HG02852 (cell line): ENCODE results near the gene PRAMEF5.
"Not testable (repeated sequence)": the region's sequence is repeated elsewhere in the genome, so short reads cannot be mapped to it uniquely, and the experiment has no call there.

Experiments
- ATAC-seq: cut with Tn5 transposase; IDR thresholded peaks from one replicate; pipeline ENCODE4 v1.9.1; 2021; ENCODE audit warnings: mild to moderate bottlenecking, moderate library complexity; ENCODE audit not compliant: unreplicated experiment

PRAMEF5 gene

DNA sequence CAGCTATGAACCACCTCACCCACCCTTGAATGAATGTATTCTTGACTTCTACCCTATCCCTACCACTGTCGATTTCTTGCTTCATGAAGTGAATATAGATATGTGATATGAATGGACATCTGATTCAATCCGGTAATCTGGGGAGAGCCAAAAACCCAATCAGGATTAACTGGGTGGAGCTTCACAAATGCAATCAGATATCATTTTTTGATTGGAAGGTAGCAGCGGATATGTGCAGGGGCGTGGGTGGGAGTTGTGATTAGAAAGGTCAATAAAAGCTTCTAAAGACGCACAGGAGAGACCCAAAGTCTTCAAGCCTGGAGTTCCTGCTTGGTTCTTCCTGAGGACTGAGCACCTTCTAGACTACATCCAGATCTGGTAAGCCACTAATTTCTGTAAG, at the start of gene PRAMEF5:
Gene PRAMEF5, plus strand, starts transcription at position 301 of the 400 bp plus-strand sequence. CDS start 5,071 bp downstream, outside the sequence.
- ATAC-seq: not testable (repeated sequence)

DNA sequence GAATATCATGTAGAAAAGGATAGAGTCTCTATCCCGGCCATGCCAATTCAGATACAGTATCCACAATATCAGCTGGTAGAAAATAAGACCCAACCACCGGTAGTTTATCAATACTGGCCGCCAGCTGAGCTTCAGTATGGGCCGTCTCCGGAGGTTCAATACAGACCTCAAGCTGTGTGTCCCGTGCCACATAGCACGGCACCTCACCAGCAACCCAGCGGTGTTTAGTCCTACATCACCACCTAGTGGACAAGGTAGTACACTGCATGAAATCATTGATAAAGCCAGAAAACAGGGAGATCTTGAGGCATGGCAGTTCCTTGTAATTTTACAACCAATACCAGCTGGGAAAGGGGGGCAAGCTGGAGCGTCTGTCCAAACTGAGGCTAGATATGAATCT, 45.3 kb upstream of the PRAMEF5 start:
- not testable (repeated sequence) for ATAC-seq

DNA sequence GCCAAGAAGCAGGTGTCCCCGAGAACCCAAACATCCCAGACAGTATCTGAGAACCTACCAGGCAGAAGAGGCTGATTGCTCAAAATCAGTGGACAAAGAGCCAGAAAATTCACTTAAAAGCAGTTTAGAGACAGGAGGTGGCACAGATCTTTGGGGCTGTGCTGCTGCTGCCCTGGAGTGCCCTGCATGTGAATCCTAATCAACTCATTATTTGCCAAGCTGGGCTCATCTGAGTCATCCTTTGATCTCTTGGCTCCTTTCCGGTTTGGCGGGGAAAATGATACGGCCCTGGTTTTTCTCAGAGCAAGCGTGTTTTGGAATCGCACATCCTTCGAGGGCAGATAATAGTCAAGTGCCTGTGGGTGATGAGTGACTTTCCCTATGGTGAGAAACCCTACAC, 37.4 kb upstream of the PRAMEF5 start:
- ATAC-seq: not testable (repeated sequence)

DNA sequence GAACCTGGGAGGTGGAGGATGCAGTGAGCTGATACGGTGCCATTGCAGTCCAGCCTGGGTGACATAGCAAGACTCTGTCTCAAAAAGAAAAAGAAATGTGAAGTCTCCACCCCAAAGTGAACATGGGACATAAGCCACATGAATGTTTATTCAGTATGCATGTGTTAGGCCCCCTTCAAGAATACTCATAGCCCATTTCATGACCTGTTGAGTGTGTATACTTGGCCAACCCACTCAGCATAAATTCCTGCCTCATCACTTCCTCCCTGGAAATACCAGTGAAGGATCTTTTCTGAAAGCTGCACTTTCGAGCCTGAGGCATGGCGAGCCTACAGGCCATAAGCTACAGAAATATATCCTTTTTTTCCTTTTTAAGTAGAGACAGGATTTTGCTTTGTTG, 34.8 kb upstream of the PRAMEF5 start:
- not testable (repeated sequence) for ATAC-seq

DNA sequence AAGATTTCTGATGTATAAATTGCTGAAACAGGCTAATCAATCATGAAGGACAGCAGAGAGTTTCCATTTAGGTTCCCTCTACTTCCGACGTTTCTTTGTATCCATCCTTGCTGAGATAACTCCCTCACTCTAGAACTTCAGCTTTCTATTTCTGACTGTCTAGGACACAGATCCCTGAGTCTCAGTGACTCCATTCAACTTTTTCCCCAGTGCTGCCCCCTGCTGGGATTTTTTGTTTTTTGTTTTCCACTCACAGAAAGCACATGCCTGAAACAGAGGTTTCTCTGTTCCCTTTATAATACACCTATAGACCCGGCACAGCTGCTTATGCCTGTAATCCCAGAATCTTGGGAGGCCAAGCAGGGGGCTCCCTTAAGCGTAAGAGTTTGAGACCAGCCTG, 31.2 kb upstream of the PRAMEF5 start:
- not testable (repeated sequence) for ATAC-seq

DNA sequence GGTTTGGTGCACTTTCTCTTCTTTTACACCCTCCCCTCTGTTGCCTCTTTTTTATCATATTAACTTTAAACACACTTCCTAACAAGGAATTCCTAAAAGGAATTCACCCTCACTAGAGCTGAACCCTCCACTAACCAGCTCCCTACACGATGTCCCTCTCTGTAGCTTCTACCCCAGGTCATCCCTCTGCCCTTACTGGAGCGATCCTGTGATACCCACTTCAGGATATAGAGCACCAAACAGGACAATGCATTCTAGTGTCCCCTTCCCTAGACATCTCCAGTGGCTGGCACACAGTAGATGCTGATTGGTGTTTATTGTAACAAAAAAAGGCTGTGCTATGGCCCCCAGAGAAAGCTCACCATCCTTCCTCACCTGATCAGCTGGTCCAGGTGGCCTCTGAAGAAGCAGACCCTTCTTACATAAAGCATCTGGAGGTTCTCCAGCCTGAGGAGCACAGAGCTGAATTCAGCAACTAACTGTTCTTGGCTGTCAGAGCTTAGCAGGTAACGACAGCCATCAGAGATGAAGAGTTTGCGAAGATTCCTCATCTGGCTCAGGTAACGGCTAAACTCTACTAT, 29.4 kb upstream of the PRAMEF5 start:
- ATAC-seq: no peak

DNA sequence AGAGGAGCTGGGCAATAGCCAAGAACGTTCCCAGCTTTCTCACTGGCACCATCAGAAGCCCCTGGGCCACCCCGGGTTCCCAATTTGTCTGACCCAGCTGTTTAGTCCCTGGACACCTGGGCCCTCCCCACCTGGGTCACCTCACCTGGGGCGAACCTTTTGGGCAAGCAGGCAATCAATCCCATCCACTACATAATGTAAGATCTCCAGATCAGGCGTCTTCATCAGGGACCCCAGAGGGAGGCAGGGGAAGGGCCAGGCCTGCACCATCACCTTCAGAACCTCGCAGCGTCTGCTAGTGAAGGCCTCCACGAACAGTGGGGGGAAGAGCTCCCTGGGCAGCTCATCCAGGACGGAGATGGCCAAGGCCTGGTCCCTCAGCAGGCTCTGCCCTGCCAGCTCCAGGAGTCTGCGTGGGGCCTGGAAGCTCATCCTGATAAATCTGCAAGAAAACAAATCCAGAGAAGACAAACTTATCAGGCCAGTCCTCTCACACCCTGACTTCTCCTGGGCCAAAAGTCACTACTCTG, 28.3 kb upstream of the PRAMEF5 start, which contains the start of gene PRAMEF18:
Gene PRAMEF18, minus strand, starts transcription at position 480 of the 530 bp plus-strand sequence. Its CDS starts 48 bp downstream, at position 432.
- not testable (repeated sequence) for ATAC-seq

DNA sequence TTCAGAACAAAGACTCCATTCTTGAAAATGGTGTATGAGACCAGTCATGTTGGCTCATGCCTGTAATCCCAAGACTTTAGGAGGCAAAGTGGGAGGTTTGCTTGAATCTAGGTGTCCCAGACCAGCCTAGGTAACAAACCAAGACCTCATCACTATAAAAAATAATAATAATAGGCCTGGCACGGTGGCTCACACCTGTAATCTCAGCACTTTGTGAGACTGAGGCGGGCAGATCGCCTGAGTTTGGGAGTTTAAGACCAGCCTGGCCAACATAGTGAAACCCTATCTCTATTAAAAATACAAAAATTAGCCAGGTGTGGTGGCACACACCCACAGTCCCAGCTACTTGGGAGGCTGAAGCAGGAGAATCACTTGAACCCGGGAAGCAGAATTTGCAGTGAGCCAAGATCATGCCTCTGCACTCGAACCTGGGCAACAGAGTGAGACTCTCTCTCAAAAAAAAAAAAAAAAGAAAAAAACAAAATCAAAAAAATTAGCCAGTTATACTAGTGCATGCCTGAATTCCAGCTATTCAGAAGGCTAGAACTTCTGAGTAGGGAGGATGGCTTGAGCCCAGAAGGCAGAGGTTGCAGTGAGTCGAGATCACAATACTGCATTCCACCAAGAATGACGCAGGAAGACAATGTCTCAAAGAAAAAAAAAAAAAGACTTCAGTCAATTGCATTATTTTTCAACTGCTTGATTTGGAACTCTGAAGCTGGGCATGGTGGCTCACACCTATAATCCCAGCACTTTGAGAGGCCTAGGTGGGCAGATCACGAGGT, 26.5 kb upstream of the PRAMEF5 start:
- ATAC-seq: not testable (repeated sequence)

DNA sequence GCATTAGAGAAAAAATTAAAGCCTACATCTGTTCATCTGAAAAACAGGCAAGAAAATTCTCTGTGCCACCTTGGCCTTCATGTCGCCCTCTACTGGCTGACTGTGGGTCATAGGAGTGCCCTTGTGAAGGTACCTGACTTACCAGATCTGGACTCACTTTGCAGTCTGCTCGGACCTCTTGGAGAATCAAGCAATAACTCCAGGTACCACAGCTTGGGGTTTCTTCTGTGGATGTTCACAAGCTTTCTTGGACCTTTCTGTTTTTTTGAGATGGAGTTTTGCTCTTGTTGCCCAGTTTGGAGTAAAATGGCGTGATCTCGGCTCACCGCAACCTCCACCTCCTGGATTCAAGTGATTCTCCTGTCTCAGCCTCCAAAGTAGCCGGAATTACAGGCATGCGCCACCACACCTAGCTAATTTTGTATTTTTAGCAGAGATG, 25.6 kb upstream of the PRAMEF5 start:
- no peak for ATAC-seq

DNA sequence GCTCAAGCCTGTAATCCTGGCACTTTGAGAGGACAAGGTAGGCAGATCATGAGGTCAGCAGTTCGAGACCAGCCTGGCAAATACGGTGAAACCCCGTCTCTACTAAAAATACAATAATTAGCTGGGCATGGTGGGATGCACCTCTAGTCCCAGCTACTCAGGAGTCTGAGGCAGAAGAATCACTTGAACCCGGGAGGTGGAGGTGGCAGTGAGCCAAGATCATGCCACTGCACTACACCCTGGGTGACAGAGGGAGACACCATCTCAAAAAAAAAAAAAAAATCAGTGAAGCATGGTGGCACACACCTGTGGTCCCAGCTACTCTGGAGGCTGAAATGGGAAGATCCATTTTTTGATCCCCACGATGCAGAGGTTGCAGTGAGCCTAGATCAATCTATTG, 23.9 kb upstream of the PRAMEF5 start:
- not testable (repeated sequence) for ATAC-seq

DNA sequence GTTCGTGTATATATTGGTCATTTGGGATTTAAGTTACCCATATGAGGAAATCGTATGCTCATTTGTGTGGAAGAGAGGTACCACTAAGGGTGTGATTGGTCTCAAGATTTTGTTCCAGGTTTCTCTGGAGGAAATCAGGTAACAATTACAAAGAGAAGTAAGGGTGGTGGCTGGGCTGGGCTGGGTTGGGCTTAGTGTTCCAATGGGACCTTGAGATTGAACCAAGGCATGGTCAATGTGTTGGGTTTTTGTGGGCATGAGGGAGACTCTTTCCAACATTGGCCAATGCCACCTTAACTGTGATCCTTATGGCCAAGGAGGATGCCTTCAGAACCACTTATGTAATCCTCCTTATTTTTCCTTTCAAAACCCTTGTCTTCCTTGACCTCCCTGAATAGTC, 23.4 kb upstream of the PRAMEF5 start:
- ATAC-seq: not testable (repeated sequence)

DNA sequence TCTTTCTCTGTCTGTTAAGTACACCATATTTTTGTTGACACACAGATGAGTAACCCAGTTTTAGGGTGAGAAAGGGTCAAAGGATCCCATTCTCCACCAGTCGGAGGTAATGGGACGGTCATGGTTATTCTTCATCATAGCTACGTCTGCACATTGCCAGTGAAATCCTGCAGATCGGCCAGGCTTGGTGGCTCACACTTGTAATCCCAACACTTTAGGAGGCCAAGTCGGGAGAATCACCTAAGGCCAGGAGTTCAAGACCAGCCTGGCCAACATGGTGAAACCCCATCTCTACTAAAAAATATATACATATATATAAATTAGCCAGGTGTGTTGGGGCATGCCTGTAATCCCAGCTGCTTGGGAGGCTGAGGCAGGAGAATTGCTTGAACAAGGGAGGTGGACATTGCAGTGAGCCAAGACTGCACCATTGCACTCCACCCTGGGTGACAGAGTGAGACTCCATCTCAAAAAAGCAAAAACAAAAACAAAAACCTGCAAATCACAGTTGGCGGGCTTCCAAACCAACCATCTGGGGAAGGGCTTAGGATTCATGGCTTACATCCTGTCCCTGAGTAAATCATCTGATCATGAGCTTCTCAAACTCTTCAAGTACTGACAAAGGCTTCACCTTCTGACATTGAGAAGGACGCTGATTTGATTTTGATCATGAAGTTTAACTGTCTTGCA, 22.8 kb upstream of the PRAMEF5 start:
- not testable (repeated sequence) for ATAC-seq

DNA sequence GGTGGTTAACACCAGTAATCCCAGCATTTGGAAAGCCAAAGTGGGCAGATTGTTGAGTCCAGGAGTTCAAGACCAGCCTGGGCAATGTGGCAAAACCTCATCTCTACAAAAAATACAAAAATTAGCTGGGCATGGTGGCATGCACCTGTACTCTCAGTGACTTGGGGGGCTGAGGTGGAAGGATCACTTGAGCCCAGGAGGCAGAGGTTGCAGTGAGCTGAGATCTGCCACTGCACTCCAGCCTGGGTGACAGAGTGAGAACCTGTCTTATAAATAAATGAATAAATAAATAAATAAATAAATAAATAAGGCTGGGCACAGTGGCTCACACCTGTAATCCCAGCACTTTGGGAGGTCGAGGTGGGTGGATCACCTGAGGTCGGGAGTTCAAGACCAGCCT, 21.9 kb upstream of the PRAMEF5 start:
- ATAC-seq: not testable (repeated sequence)

DNA sequence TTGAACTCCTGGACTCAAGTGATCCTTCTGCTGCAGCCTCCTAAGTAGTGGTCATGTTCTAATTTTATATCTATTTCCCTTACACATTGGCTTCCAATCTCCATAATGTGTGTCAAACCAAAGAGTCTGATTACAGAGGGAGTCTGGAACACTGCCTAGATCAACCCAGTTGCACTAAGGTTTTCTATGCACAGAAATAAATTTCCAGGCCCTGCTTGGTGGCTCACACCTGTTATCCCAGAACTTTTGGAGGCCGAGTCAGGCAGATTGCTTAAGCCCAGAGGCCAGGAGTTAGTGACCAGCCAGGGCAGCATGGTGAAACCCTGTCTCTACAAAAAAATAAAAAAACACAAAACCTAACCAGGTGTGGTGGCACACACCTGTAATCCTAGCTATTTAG, 19.9 kb upstream of the PRAMEF5 start:
- not testable (repeated sequence) for ATAC-seq

DNA sequence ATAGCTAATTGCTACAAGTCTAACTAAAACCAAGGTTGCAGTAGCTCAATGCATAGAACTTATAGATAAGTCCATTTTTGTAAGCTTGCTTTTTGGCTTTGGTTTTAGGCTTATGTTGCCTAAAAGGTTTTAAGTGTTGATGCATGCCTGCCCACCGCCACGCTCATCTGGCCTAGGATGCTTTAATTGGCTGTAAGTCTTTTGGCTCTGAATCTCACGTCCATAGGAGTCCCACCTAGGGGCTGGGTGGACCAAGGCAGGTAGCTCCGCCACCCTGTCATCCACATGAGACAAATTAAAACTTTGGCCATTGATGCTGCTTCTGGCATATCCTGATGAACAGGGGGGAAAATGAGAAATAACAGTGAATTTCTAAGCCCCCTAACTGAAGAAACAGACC, 16.4 kb upstream of the PRAMEF5 start:
- ATAC-seq: not testable (repeated sequence)

DNA sequence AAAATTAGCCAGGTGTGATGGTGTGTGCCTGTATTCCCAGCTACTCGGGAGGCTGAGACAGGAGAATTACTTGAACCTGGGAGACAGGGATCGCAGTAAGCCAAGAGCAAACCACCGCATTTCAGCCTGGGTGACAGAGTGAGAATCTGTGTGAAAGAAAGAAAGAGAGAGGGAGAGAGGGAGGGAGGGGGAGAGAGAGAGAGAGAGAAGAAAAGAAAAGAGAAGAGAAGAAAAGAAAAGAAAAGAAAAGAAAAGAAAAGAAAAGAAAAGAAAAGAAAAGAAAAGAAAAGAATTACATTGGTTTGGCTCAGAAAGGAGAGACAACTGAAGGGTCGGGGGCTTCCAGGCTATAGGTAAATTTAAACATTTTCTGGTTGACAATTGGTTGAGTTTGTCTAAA, 14.4 kb upstream of the PRAMEF5 start:
- ATAC-seq: not testable (repeated sequence)

DNA sequence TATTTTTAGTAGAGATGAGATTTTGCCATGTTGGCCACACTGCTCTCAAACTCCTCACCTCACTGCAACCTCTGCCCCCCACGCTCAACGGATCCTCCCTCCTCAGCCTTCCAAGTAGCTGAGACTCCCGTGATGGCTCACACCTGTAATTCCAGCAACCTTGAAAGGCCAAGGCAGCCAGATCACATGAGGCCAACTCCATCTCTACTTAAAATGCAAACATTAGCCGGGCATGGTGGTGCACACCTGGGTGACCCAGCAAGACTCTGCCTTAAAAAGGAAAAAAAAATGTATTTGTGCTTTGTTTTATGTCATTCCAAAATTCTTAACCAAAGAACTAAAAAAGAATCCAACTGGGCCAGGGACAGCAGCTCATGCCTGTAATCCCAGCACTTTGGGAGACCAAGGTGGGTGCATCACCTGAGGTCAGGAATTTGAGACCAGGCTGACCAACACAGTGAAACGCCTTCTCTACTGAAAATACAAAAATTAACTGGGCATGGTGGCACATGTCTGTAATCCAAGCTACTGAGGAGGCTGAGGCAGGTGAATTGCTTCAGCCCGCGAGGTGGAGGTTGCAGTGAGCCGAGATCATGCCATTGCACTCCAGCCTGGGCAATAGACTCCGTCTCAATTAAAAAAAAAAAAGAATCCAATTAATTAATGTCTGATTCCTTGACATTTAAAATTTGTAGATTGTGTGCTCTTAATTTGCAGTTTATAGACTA, 10.3 kb upstream of the PRAMEF5 start:
- not testable (repeated sequence) for ATAC-seq

DNA sequence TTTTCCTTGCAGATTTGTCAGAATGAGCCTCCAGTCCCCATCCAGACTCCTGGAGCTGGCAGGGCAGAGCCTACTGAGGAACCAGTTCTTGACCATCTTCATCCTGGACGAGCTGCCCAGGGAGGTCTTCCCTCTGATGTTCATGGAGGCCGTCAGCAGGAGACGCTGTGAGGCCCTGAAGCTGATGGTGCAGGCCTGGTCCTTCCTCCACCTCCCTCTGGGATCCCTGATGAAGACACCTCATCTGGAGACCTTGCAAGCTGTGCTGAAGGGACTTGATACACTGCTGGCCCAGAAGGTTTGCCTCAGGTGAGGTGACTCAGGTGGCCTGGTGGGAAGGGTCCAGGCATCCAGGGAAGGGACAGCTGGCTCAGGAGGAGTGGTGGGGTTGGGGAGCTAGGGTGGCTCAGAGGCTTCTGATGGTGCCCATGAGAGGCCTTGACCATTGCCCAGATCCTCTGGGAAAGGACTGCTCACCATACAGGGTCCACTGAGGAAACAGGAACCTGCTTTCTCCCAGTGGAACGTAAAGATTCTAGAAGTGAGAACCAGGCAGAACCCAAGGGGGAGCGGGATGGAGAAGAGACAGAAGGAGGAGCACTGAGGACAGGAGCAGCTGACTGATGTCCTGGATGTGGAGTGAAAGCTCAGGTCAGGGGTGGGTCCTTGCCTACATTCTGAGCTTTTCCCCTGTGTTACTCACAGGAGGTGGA, 8.0 kb upstream of the PRAMEF5 start:
- ATAC-seq: not testable (repeated sequence)

DNA sequence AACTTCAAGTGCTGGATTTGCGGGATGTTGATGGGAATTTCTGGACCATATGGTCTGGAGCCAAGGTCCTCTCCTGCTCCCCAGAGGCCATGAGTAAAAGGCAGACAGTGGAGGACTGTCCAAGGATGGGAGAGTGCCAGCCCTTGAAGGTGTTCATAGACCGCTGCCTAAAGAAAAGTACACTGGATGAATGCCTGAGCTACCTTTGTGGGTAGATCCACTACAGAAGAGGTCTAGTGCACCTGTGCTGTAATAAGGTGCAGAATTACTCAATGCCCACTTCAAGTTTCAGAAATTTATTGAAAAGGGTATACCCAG, 7.5 kb upstream of the PRAMEF5 start:
- ATAC-seq: not testable (repeated sequence)

DNA sequence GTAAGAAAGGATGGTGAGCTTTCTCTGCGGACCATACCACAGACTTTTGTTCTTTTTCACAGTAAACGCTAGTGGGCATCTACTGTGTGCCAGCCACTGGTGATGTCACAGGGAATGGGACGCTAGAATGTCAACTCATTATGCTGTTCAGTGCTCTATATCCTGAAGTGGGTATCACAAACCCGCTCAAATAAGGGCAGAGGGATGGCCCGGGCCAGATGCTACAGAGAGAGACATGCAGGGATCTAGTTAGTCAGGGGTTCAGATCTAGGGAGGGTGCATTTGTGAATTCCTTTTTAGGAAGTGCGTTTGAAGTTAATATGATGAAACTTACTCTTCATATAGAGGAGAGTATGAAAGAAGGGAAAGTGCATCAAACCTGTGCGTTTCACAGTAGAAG, 6.9 kb upstream of the PRAMEF5 start:
- not testable (repeated sequence) for ATAC-seq
